Measurements from ENCODE around the gene TTC13.
A peak's percentile ranks its signal among the peaks of the same experiment; 100 is the strongest.

The TTC13 gene

DNA sequence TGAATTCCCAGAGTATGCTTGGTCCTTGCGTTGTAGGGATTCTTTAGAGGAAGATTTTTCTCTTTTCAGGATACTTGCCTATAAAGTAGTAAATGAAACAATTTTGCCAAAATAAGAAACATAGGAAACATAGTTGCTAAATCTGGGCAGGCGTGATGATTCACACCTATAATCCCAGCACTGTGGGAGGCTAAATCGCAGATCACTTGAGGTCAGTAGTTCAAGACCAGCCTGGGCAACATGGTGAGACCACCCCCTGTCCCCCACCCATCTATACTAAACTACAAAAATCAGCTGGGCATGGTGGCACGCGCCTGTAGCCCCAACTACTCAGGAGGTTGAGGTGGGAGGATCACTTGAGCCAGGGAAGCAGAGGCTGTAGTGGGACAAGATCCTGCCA lies 5.2 kb upstream of the TTC13 start:
- H3K27me3 ChIP-seq (replicated peaks; ENCODE audit: control insufficient read depth, insufficient read depth, low read length) = no peaks in the 10 kb centered on the region
- TF ChIP-seq, protein P1, sequence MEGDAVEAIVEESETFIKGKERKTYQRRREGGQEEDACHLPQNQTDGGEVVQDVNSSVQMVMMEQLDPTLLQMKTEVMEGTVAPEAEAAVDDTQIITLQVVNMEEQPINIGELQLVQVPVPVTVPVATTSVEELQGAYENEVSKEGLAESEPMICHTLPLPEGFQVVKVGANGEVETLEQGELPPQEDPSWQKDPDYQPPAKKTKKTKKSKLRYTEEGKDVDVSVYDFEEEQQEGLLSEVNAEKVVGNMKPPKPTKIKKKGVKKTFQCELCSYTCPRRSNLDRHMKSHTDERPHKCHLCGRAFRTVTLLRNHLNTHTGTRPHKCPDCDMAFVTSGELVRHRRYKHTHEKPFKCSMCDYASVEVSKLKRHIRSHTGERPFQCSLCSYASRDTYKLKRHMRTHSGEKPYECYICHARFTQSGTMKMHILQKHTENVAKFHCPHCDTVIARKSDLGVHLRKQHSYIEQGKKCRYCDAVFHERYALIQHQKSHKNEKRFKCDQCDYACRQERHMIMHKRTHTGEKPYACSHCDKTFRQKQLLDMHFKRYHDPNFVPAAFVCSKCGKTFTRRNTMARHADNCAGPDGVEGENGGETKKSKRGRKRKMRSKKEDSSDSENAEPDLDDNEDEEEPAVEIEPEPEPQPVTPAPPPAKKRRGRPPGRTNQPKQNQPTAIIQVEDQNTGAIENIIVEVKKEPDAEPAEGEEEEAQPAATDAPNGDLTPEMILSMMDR (IDR thresholded peaks at IDR 0.05; ENCODE audit: insufficient read depth, low read length, poor library complexity, severe bottlenecking) = no peak
- no peaks in the 10 kb centered on the region; the same call in none of the 2 replicates for H3K36me3 ChIP-seq (ENCODE audit: control insufficient read depth, insufficient read depth, low read length)
- H3K4me3 ChIP-seq (replicated peaks; ENCODE audit: low read depth, low read length) = no peak overlapping the region
- no peak for DNase-seq (ENCODE audit: extremely low read depth, insufficient read length)

DNA sequence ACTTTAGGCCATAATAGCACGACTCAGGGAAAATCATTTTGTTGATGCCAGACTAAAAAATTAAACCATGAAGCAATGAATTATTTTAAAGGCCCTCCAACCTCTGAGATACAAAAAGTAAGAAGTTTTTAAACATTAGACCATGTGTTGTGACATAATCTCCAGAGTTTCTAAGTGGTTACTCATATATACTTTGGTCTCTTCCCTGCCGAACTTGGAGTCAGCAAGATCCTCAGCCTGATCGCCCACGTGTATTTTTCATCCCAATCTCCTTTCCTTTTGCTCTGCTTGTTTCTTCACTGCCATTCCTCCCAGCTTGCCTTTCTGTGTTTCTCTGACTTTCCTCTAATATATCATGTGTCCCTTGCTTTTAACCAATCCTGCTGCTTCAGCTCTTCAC lies 4.0 kb upstream of the TTC13 start:
- DNase-seq (ENCODE audit: extremely low read depth, insufficient read length) = no peak
- Histone ChIP-seq H3K27me3 (replicated peaks; ENCODE audit: control insufficient read depth, insufficient read depth, low read length) (no peaks in the 10 kb centered on the region), H3K4me3 (replicated peaks; ENCODE audit: low read depth, low read length) (no peak overlapping the region), H3K36me3 (ENCODE audit: control insufficient read depth, insufficient read depth, low read length) (no peaks in the 10 kb centered on the region; the same call in none of the 2 replicates)
- TF ChIP-seq, protein P1 (IDR thresholded peaks at IDR 0.05; ENCODE audit: insufficient read depth, low read length, poor library complexity, severe bottlenecking) = no peak

DNA sequence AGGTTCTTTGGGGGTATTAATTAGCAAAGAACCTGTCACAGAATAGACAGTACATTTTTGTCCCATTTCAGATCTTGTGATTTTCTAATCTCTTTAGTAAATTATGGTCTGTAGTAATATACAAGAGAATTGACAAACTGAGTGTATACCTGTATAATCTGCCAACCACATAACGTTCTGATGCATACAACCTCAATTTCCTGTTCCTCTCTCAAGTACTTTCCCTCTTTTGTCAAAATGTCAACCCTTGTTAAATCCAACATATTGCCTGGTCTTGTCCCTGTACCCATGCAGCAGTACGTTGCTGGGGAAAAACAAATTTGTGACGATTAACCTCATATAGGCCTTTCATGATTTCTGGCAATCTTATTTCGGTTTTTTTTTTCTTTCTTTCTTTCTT lies 1.3 kb upstream of the TTC13 start:
- Histone ChIP-seq H3K4me3 (replicated peaks; ENCODE audit: low read depth, low read length) (peak overlapping the region; percentile 90), H3K36me3 (ENCODE audit: control insufficient read depth, insufficient read depth, low read length) (peaks cover 2% of the 10 kb centered on the region), H3K27me3 (replicated peaks; ENCODE audit: control insufficient read depth, insufficient read depth, low read length) (no peaks in the 10 kb centered on the region)
- TF ChIP-seq, protein P1 (IDR thresholded peaks at IDR 0.05; ENCODE audit: insufficient read depth, low read length, poor library complexity, severe bottlenecking) = no peak
- peak; percentile 13 for DNase-seq (ENCODE audit: extremely low read depth, insufficient read length)

DNA sequence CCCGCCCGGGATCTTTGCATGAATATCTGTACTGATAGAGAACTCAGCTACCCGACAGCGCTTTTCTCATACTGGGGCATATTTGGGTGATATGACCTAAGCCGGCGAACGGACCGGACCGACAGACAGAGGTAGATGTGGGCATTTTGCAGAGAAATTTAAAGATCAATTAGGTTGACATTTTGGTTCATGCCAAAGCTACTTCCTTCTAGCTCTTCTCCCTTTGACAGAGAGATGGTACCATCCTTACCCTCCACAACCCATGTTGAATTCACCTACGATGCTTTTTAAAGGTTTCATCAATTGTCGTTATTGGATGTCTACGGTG lies 692 bp upstream of the TTC13 start:
- Histone ChIP-seq H3K27me3 (replicated peaks; ENCODE audit: control insufficient read depth, insufficient read depth, low read length) (no peaks in the 10 kb centered on the region), H3K36me3 (ENCODE audit: control insufficient read depth, insufficient read depth, low read length) (peaks cover 2% of the 10 kb centered on the region), H3K4me3 (replicated peaks; ENCODE audit: low read depth, low read length) (peak overlapping the region; percentile 90)
- no peak for DNase-seq (ENCODE audit: extremely low read depth, insufficient read length)
- TF ChIP-seq, protein P1 (IDR thresholded peaks at IDR 0.05; ENCODE audit: insufficient read depth, low read length, poor library complexity, severe bottlenecking) = no peak

DNA sequence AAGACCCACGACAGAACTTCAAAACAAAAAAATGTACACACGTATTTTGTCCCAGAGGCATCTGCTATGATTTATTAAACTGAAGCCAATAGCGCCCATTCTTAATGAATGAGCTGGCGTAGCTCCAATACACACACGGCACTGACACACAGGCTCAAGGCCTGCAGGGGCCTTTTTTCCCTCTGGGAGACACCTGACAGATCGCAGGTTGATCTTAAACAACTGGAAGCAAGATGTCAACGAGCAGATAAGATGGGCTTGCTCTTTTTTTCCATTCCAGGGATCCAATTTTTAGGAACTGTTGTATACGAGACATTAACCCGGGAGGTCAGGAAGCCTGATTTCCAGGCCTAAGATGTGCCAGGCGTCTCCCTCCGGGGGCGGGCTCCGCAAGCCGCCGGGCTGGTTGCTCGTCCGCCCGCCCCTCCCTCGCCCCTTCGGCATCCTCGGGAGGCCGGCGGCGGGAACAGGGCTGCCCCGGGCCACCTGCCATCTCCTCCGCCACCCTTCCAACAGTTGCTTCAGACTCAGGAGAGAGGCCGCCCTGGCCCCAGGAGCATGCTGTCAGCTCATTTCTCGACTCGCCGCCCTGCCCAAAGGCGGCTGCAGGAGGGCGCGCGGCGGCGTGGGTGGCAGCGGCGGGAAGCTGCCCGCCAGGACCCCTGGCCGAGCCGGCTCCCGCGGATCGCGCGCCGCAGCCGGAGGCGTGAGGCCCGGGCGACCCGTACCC lies 735 bp downstream of the TTC13 start:
- TF ChIP-seq, protein P1 (IDR thresholded peaks at IDR 0.05; ENCODE audit: insufficient read depth, low read length, poor library complexity, severe bottlenecking) = no peak
- peaks cover 2% of the 10 kb centered on the region; the same call in 1 of the 2 replicates for H3K36me3 ChIP-seq (ENCODE audit: control insufficient read depth, insufficient read depth, low read length)
- H3K4me3 ChIP-seq (replicated peaks; ENCODE audit: low read depth, low read length) = peak overlapping the region; percentile 85
- no peaks in the 10 kb centered on the region for H3K27me3 ChIP-seq (replicated peaks; ENCODE audit: control insufficient read depth, insufficient read depth, low read length)
- peak; percentile 52 for DNase-seq (ENCODE audit: extremely low read depth, insufficient read length)
